Measurements from ENCODE around the gene DRC7. TPM values are rescaled to one million over a fixed set of nuclear protein-coding genes. Genes with fewer than 3 reads are reported as not detected.

Gene DRC7
- total and polyA plus RNA-seq, 10 of the 15 experiments (the other 5 are each of a cell fraction or from before 2014, with no cell fraction given), result 0.06 to 0.49 (median 0.14) TPM; not detected in 4

GRCh38 chr16:57722651-57723050, 28.0 kb downstream of the DRC7 start:
- Histone ChIP-seq H4K20me1 (ENCODE audit: control insufficient read depth, insufficient read depth) (no peaks in the 10 kb centered on the region), H3K4me1 (ENCODE audit: control insufficient read depth, insufficient read depth, low read length) (no peaks in the 10 kb centered on the region), H3K27ac (ENCODE audit: control insufficient read depth, insufficient read depth) (no peak overlapping the region), H3K4me3 (no peak overlapping the region), H3K9ac (ENCODE audit: control insufficient read depth, insufficient read depth, low read length) (no peak overlapping the region), H2AFZ (ENCODE audit: control insufficient read depth, low read depth, low read length) (no peak overlapping the region), H3K9me3 (replicated peaks; ENCODE audit: control insufficient read depth, insufficient read depth, low read length) (no peaks in the 10 kb centered on the region), H3K4me2 (ENCODE audit: control insufficient read depth, insufficient read depth) (no peak overlapping the region), H3K79me2 (ENCODE audit: control insufficient read depth, insufficient read depth, low read length) (no peaks in the 10 kb centered on the region), H3K36me3 (ENCODE audit: control insufficient read depth in 2 of 2, insufficient read depth in 2 of 2, low read length in 1 of 2) (no peaks in the 10 kb centered on the region), H3K27me3 (replicated peaks in 1 of 2; ENCODE audit: control insufficient read depth in 2 of 2, insufficient read depth in 2 of 2, low read length in 1 of 2) (no peaks in the 10 kb centered on the region)
- ChIA-PET SMC1A (ENCODE audit: uncharacterized antibody, unreplicated experiment) (interaction anchor here (1.1 kb wide), 1 partner anchor 73 kb away, joined by 3 read pairs; no protein-coding TSS in a partner anchor), CTCF (interaction anchor here (1.0 kb wide), 1 partner anchor 137 kb away, joined by 3 read pairs; no protein-coding TSS in a partner anchor), POLR2A (no interaction called here), RAD21 (ENCODE audit: unreplicated experiment) (no interaction called here)
- DNase-seq (ENCODE audit: low read depth, low spot score) (no peak), FAIRE-seq (no peak), ATAC-seq (no peak)
- intact Hi-C loops (cut with micrococcal nuclease; ENCODE audit: unreplicated experiment) (no loop called here), in situ Hi-C loops (cut with MboI) (no loop called here)
- WGBS (ENCODE audit: insufficient coverage, insufficient replicate concordance, low lambda C conversion rate, missing lambda C conversion rate), result 65% methylated on average over 11 of the region's 11 CpGs
- no TSS peak for BruUV-seq (replicated peaks)
- TF ChIP-seq, protein P1, sequence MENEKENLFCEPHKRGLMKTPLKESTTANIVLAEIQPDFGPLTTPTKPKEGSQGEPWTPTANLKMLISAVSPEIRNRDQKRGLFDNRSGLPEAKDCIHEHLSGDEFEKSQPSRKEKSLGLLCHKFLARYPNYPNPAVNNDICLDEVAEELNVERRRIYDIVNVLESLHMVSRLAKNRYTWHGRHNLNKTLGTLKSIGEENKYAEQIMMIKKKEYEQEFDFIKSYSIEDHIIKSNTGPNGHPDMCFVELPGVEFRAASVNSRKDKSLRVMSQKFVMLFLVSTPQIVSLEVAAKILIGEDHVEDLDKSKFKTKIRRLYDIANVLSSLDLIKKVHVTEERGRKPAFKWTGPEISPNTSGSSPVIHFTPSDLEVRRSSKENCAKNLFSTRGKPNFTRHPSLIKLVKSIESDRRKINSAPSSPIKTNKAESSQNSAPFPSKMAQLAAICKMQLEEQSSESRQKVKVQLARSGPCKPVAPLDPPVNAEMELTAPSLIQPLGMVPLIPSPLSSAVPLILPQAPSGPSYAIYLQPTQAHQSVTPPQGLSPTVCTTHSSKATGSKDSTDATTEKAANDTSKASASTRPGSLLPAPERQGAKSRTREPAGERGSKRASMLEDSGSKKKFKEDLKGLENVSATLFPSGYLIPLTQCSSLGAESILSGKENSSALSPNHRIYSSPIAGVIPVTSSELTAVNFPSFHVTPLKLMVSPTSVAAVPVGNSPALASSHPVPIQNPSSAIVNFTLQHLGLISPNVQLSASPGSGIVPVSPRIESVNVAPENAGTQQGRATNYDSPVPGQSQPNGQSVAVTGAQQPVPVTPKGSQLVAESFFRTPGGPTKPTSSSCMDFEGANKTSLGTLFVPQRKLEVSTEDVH (IDR thresholded peaks at IDR 0.05; ENCODE audit: low read depth, partially characterized antibody), result no peak
- no peak for TF ChIP-seq DPF2 (IDR thresholded peaks at IDR 0.05)

GRCh38 chr16:57723170-57723569, 28.6 kb downstream of the DRC7 start:
- Histone ChIP-seq H3K9ac (ENCODE audit: control insufficient read depth, insufficient read depth, low read length) (no peak overlapping the region), H3K4me3 (no peak overlapping the region), H4K20me1 (ENCODE audit: control insufficient read depth, insufficient read depth) (no peaks in the 10 kb centered on the region), H3K79me2 (ENCODE audit: control insufficient read depth, insufficient read depth, low read length) (no peaks in the 10 kb centered on the region), H3K27me3 (replicated peaks in 1 of 2; ENCODE audit: control insufficient read depth in 2 of 2, insufficient read depth in 2 of 2, low read length in 1 of 2) (no peaks in the 10 kb centered on the region), H3K9me3 (replicated peaks; ENCODE audit: control insufficient read depth, insufficient read depth, low read length) (no peaks in the 10 kb centered on the region), H3K36me3 (ENCODE audit: control insufficient read depth in 2 of 2, insufficient read depth in 2 of 2, low read length in 1 of 2) (no peaks in the 10 kb centered on the region), H2AFZ (ENCODE audit: control insufficient read depth, low read depth, low read length) (no peak overlapping the region), H3K4me1 (ENCODE audit: control insufficient read depth, insufficient read depth, low read length) (no peaks in the 10 kb centered on the region), H3K27ac (ENCODE audit: control insufficient read depth, insufficient read depth) (no peak overlapping the region), H3K4me2 (ENCODE audit: control insufficient read depth, insufficient read depth) (no peak overlapping the region)
- WGBS (ENCODE audit: insufficient coverage, insufficient replicate concordance, low lambda C conversion rate, missing lambda C conversion rate), result 52% methylated on average over 7 of the region's 7 CpGs
- ChIA-PET SMC1A (ENCODE audit: uncharacterized antibody, unreplicated experiment) (interaction anchor here (1.1 kb wide), 1 partner anchor 74 kb away, joined by 3 read pairs; no protein-coding TSS in a partner anchor), POLR2A (no interaction called here), RAD21 (ENCODE audit: unreplicated experiment) (no interaction called here), CTCF (interaction anchor here (1.0 to 1.5 kb wide), 2 partner anchors 138 to 147 kb away, joined by 3 to 5 read pairs; no protein-coding TSS in a partner anchor)
- ATAC-seq, result no peak
- no peak for FAIRE-seq
- BruUV-seq (replicated peaks), result no TSS peak
- in situ Hi-C loops (cut with MboI) (no loop called here), intact Hi-C loops (cut with micrococcal nuclease; ENCODE audit: unreplicated experiment) (no loop called here)
- TF ChIP-seq ZNF207 (IDR thresholded peaks at IDR 0.05; ENCODE audit: borderline replicate concordance) (no peak), SMAD5 (IDR thresholded peaks at IDR 0.05; ENCODE audit: low read depth) (no peak)
- no peak for DNase-seq (ENCODE audit: low read depth, low spot score)
